ENCODE results near the gene SLC22A6. TPM values are rescaled to one million over a fixed set of nuclear protein-coding genes. Genes with fewer than 3 reads are reported as not detected.
"Not testable (repeated sequence)": the region's sequence is repeated elsewhere in the genome, so short reads cannot be mapped to it uniquely, and the experiment has no call there.

SLC22A6 gene
- total RNA-seq, 2 experiments from 2014 or later = not detected

GRCh38 chr11:62976109-62976508, 8.7 kb downstream of the SLC22A6 start:
- CTCF ChIA-PET = interaction anchor here (2.4 kb wide), 1 partner anchor 70 kb away, joined by 8 read pairs; no protein-coding TSS in a partner anchor
- H3K27me3 Mint-ChIP-seq = peaks cover 3% of the 10 kb centered on the region
- no peak overlapping the region for H3K27ac Mint-ChIP-seq
- H3K9me3 Mint-ChIP-seq = no peaks in the 10 kb centered on the region
- DNase-seq = no peak
- no peaks in the 10 kb centered on the region for H3K4me1 Mint-ChIP-seq
- no peak overlapping the region for H3K4me3 Mint-ChIP-seq
- H3K36me3 Mint-ChIP-seq (ENCODE audit: low read depth) = no peaks in the 10 kb centered on the region
- POLR2A ChIA-PET = no interaction called here

- H3K4me3 Mint-ChIP-seq = no peak overlapping the region
- ChIA-PET CTCF (interaction anchor here (0.8 to 2.4 kb wide), 2 partner anchors 9 to 68 kb away, joined by 3 to 8 read pairs; no protein-coding TSS in a partner anchor), POLR2A (no interaction called here)
- H3K27ac Mint-ChIP-seq = no peak overlapping the region
- peaks cover 6% of the 10 kb centered on the region for H3K27me3 Mint-ChIP-seq
- H3K4me1 Mint-ChIP-seq = no peaks in the 10 kb centered on the region
- no peak for DNase-seq
- no peaks in the 10 kb centered on the region for H3K36me3 Mint-ChIP-seq (ENCODE audit: low read depth)
- H3K9me3 Mint-ChIP-seq = no peaks in the 10 kb centered on the region
These were observed 9.8 kb downstream of the SLC22A6 start for GRCh38 chr11:62974848-62975522.

- Mint-ChIP-seq H3K36me3 (ENCODE audit: low read depth) (no peaks in the 10 kb centered on the region), H3K27ac (no peak overlapping the region), H3K27me3 (peaks cover 29% of the 10 kb centered on the region), H3K4me1 (no peaks in the 10 kb centered on the region), H3K9me3 (no peaks in the 10 kb centered on the region), H3K4me3 (no peak overlapping the region)
- DNase-seq = no peak
- POLR2A ChIA-PET = no interaction called here
- CTCF ChIA-PET = no interaction called here
These were observed 19.2 kb downstream of the SLC22A6 start for GRCh38 chr11:62965574-62965973.

GRCh38 chr11:62962391-62962790, 22.4 kb downstream of the SLC22A6 start:
- Mint-ChIP-seq H3K9me3 (no peaks in the 10 kb centered on the region), H3K36me3 (ENCODE audit: low read depth) (no peaks in the 10 kb centered on the region), H3K4me3 (no peak overlapping the region), H3K27ac (no peak overlapping the region), H3K27me3 (peaks cover 21% of the 10 kb centered on the region), H3K4me1 (no peaks in the 10 kb centered on the region)
- DNase-seq = no peak
- POLR2A ChIA-PET = no interaction called here
- CTCF ChIA-PET = interaction anchor here (1.1 kb wide), 1 partner anchor 9 kb away, joined by 4 read pairs; no protein-coding TSS in a partner anchor

GRCh38 chr11:62961017-62961570, 23.7 kb downstream of the SLC22A6 start:
- Mint-ChIP-seq H3K9me3 (no peaks in the 10 kb centered on the region), H3K36me3 (ENCODE audit: low read depth) (no peaks in the 10 kb centered on the region), H3K4me3 (no peak overlapping the region), H3K4me1 (no peaks in the 10 kb centered on the region), H3K27ac (no peak overlapping the region), H3K27me3 (peaks cover 11% of the 10 kb centered on the region)
- CTCF ChIA-PET = no interaction called here
- POLR2A ChIA-PET = no interaction called here
- DNase-seq = no peak

GRCh38 chr11:62959422-62959980, 25.3 kb downstream of the SLC22A6 start:
- CTCF ChIA-PET = no interaction called here
- POLR2A ChIA-PET = no interaction called here
- DNase-seq = no peak
- no peaks in the 10 kb centered on the region for H3K9me3 Mint-ChIP-seq
- H3K27me3 Mint-ChIP-seq = peaks cover 2% of the 10 kb centered on the region
- no peaks in the 10 kb centered on the region for H3K36me3 Mint-ChIP-seq (ENCODE audit: low read depth)
- no peak overlapping the region for H3K4me3 Mint-ChIP-seq
- no peaks in the 10 kb centered on the region for H3K4me1 Mint-ChIP-seq
- H3K27ac Mint-ChIP-seq = no peak overlapping the region

GRCh38 chr11:62958547-62959421, 26.0 kb downstream of the SLC22A6 start:
- no peak for DNase-seq
- Mint-ChIP-seq H3K4me3 (no peak overlapping the region), H3K9me3 (no peaks in the 10 kb centered on the region), H3K4me1 (no peaks in the 10 kb centered on the region), H3K27me3 (peaks cover 7% of the 10 kb centered on the region), H3K36me3 (ENCODE audit: low read depth) (no peaks in the 10 kb centered on the region), H3K27ac (no peak overlapping the region)
- ChIA-PET POLR2A (no interaction called here), CTCF (no interaction called here)

GRCh38 chr11:62957147-62957546, 27.6 kb downstream of the SLC22A6 start:
- Mint-ChIP-seq H3K27me3 (peaks cover 5% of the 10 kb centered on the region), H3K9me3 (no peaks in the 10 kb centered on the region), H3K27ac (no peak overlapping the region), H3K4me1 (no peaks in the 10 kb centered on the region), H3K4me3 (no peak overlapping the region), H3K36me3 (ENCODE audit: low read depth) (no peaks in the 10 kb centered on the region)
- POLR2A ChIA-PET = no interaction called here
- CTCF ChIA-PET = no interaction called here
- DNase-seq = no peak

GRCh38 chr11:62954478-62954877, 30.3 kb downstream of the SLC22A6 start:
- no peak for DNase-seq
- Mint-ChIP-seq H3K27me3 (peaks cover 8% of the 10 kb centered on the region), H3K36me3 (ENCODE audit: low read depth) (no peaks in the 10 kb centered on the region), H3K9me3 (no peaks in the 10 kb centered on the region), H3K4me3 (no peak overlapping the region), H3K27ac (no peak overlapping the region), H3K4me1 (no peaks in the 10 kb centered on the region)
- ChIA-PET CTCF (no interaction called here), POLR2A (no interaction called here)

- H3K9me3 Mint-ChIP-seq = no peaks in the 10 kb centered on the region
- no peaks in the 10 kb centered on the region for H3K36me3 Mint-ChIP-seq (ENCODE audit: low read depth)
- no peak overlapping the region for H3K4me3 Mint-ChIP-seq
- no peak for DNase-seq
- H3K27me3 Mint-ChIP-seq = peaks cover 8% of the 10 kb centered on the region
- ChIA-PET POLR2A (no interaction called here), CTCF (no interaction called here)
- H3K27ac Mint-ChIP-seq = no peak overlapping the region
- H3K4me1 Mint-ChIP-seq = no peaks in the 10 kb centered on the region
These were observed 31.0 kb downstream of the SLC22A6 start for GRCh38 chr11:62953811-62954210.

- DNase-seq = no peak
- ChIA-PET POLR2A (no interaction called here), CTCF (interaction anchor here (0.6 to 1.2 kb wide), 2 partner anchors 52 to 79 kb away, joined by 3 read pairs; no protein-coding TSS in a partner anchor)
- H3K4me1 Mint-ChIP-seq = no peaks in the 10 kb centered on the region
- H3K27ac Mint-ChIP-seq = no peak overlapping the region
- H3K9me3 Mint-ChIP-seq = no peaks in the 10 kb centered on the region
- H3K4me3 Mint-ChIP-seq = no peak overlapping the region
- no peaks in the 10 kb centered on the region for H3K36me3 Mint-ChIP-seq (ENCODE audit: low read depth)
- peaks cover 20% of the 10 kb centered on the region for H3K27me3 Mint-ChIP-seq
These were observed 35.9 kb downstream of the SLC22A6 start for GRCh38 chr11:62948765-62949320.

GRCh38 chr11:62945538-62945937, 39.2 kb downstream of the SLC22A6 start:
- H3K27ac Mint-ChIP-seq; H3K4me1 Mint-ChIP-seq; H3K36me3 Mint-ChIP-seq (ENCODE audit: low read depth); DNase-seq; POLR2A ChIA-PET; H3K9me3 Mint-ChIP-seq; H3K4me3 Mint-ChIP-seq: not testable (repeated sequence)
- CTCF ChIA-PET = interaction anchor here (0.7 kb wide), 1 partner anchor 282 kb away, joined by 3 read pairs; no protein-coding TSS in a partner anchor
- H3K27me3 Mint-ChIP-seq = peaks cover 24% of the 10 kb centered on the region

GRCh38 chr11:62937528-62937927, 47.2 kb downstream of the SLC22A6 start:
- POLR2A ChIA-PET; H3K27me3 Mint-ChIP-seq; H3K9me3 Mint-ChIP-seq; H3K4me3 Mint-ChIP-seq; H3K27ac Mint-ChIP-seq; H3K4me1 Mint-ChIP-seq; DNase-seq; CTCF ChIA-PET; H3K36me3 Mint-ChIP-seq (ENCODE audit: low read depth): not testable (repeated sequence)
